ENCODE data around the gene NDUFV1.

DNA sequence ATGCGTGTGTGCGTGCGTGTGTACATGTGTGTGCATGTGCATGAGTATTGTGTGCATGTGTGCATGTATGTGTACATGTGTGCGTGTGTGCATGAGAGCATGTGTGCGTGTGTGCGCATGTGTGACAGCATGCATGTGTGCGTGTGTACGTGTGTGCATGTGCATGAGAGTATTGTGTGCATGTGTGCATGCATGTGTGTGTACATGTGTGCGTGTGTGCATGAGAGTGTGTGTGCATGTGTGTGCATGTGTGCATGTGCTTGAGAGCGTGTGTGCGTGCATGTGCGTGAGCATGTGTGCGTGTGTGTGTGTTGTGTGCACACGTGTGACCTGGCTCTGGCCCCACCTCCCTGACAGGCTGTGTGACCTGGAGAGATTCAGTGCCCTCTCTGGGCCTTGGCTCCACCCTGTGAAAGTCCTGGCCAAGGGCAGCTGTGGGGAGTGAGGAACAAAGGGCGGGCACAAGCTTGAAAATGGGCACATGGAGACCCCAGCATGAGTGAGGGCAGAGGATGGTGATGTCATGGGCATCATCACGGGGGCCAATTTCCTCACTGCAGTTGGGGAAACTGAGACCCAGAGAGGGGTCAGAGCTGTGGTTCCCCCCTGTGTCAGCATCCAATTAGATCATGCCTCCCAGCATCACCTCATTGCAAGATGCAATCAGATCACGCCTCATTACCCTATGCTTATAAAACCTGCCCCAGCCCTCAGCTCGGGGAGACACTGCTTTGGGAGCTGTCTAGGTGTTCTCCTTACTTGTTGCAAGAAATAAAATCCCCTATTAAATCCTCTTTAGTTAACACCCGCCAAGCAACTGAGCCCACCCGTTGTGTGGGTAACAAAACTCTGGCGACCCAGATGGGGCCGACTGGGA, 43.1 kb downstream of the NDUFV1 start:
- TF ChIP-seq, protein P1, sequence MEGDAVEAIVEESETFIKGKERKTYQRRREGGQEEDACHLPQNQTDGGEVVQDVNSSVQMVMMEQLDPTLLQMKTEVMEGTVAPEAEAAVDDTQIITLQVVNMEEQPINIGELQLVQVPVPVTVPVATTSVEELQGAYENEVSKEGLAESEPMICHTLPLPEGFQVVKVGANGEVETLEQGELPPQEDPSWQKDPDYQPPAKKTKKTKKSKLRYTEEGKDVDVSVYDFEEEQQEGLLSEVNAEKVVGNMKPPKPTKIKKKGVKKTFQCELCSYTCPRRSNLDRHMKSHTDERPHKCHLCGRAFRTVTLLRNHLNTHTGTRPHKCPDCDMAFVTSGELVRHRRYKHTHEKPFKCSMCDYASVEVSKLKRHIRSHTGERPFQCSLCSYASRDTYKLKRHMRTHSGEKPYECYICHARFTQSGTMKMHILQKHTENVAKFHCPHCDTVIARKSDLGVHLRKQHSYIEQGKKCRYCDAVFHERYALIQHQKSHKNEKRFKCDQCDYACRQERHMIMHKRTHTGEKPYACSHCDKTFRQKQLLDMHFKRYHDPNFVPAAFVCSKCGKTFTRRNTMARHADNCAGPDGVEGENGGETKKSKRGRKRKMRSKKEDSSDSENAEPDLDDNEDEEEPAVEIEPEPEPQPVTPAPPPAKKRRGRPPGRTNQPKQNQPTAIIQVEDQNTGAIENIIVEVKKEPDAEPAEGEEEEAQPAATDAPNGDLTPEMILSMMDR (IDR thresholded peaks at IDR 0.05; ENCODE audit: low read depth, low read length, missing input control): no peak
- TF ChIP-seq, protein P2, sequence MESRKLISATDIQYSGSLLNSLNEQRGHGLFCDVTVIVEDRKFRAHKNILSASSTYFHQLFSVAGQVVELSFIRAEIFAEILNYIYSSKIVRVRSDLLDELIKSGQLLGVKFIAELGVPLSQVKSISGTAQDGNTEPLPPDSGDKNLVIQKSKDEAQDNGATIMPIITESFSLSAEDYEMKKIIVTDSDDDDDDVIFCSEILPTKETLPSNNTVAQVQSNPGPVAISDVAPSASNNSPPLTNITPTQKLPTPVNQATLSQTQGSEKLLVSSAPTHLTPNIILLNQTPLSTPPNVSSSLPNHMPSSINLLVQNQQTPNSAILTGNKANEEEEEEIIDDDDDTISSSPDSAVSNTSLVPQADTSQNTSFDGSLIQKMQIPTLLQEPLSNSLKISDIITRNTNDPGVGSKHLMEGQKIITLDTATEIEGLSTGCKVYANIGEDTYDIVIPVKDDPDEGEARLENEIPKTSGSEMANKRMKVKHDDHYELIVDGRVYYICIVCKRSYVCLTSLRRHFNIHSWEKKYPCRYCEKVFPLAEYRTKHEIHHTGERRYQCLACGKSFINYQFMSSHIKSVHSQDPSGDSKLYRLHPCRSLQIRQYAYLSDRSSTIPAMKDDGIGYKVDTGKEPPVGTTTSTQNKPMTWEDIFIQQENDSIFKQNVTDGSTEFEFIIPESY (IDR thresholded peaks at IDR 0.05): no peak
- TF ChIP-seq RAD21 (IDR thresholded peaks at IDR 0.05) (no peak), EGR1 (IDR thresholded peaks at IDR 0.05; ENCODE audit: low read depth in 2 of 2) (no peak)
- TF ChIP-seq, protein P3, sequence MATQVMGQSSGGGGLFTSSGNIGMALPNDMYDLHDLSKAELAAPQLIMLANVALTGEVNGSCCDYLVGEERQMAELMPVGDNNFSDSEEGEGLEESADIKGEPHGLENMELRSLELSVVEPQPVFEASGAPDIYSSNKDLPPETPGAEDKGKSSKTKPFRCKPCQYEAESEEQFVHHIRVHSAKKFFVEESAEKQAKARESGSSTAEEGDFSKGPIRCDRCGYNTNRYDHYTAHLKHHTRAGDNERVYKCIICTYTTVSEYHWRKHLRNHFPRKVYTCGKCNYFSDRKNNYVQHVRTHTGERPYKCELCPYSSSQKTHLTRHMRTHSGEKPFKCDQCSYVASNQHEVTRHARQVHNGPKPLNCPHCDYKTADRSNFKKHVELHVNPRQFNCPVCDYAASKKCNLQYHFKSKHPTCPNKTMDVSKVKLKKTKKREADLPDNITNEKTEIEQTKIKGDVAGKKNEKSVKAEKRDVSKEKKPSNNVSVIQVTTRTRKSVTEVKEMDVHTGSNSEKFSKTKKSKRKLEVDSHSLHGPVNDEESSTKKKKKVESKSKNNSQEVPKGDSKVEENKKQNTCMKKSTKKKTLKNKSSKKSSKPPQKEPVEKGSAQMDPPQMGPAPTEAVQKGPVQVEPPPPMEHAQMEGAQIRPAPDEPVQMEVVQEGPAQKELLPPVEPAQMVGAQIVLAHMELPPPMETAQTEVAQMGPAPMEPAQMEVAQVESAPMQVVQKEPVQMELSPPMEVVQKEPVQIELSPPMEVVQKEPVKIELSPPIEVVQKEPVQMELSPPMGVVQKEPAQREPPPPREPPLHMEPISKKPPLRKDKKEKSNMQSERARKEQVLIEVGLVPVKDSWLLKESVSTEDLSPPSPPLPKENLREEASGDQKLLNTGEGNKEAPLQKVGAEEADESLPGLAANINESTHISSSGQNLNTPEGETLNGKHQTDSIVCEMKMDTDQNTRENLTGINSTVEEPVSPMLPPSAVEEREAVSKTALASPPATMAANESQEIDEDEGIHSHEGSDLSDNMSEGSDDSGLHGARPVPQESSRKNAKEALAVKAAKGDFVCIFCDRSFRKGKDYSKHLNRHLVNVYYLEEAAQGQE (IDR thresholded peaks at IDR 0.05): no peak

Data from liver (tissue), 3 donors.